Stimulated activated CD8-positive, alpha-beta memory T cell treated with anti-CD3 and anti-CD28 coated beads, Interleukin-2, amount 100 ng/mL, for 1 hour (primary cell): ENCODE data around the gene BSND.

Experiments used
- DNase-seq, 2 donors: peaks; one replicate each; pipeline ENCODE4 v3.0.0-alpha.2; 2020; ENCODE audit warnings: low read depth in 2 of 2

BSND gene

GRCh38 chr1:54975356-54976108, 23.2 kb upstream of the BSND start:
- no peak for DNase-seq

- no peak for DNase-seq
Observed at GRCh38 chr1:54976747-54977146, 22.0 kb upstream of the BSND start.

GRCh38 chr1:54977533-54978297, 21.0 kb upstream of the BSND start:
- no peak for DNase-seq

- DNase-seq = no peak
Observed at GRCh38 chr1:54978528-54979326, 20.0 kb upstream of the BSND start.

GRCh38 chr1:54979327-54979891, 19.3 kb upstream of the BSND start:
- DNase-seq = no peak

GRCh38 chr1:54980046-54980527, 18.6 kb upstream of the BSND start:
- DNase-seq = no peak

- no peak for DNase-seq
Observed at GRCh38 chr1:54980528-54981241, 18.0 kb upstream of the BSND start, which contains the start of gene TMEM61. Gene TMEM61 (plus strand): TSS chr1:54980628. CDS start chr1:54981066, 438 bp downstream.

- DNase-seq = no peak
Observed at GRCh38 chr1:54981466-54981865, 17.3 kb upstream of the BSND start.

GRCh38 chr1:54982739-54983138, 16.0 kb upstream of the BSND start:
- DNase-seq = no peak

GRCh38 chr1:54984131-54984842, 14.4 kb upstream of the BSND start:
- DNase-seq = no peak

- no peak for DNase-seq
Observed at GRCh38 chr1:54985556-54985955, 13.2 kb upstream of the BSND start.

- no peak for DNase-seq
Observed at GRCh38 chr1:54986025-54986424, 12.7 kb upstream of the BSND start.

GRCh38 chr1:54986533-54986932, 12.2 kb upstream of the BSND start:
- no peak for DNase-seq

GRCh38 chr1:54987427-54987826, 11.3 kb upstream of the BSND start:
- DNase-seq = no peak

- no peak for DNase-seq
Observed at GRCh38 chr1:54987919-54988705, 10.6 kb upstream of the BSND start.

- DNase-seq = no peak
Observed at GRCh38 chr1:54988975-54989374, 9.8 kb upstream of the BSND start.

- no peak for DNase-seq
Observed at GRCh38 chr1:54989473-54989872, 9.3 kb upstream of the BSND start.

GRCh38 chr1:54989968-54990810, 8.5 kb upstream of the BSND start:
- DNase-seq = no peak

- no peak for DNase-seq
Observed at GRCh38 chr1:54990916-54991315, 7.8 kb upstream of the BSND start.
